Activated CD4-positive, alpha-beta T cell treated with anti-CD3 and anti-CD28 coated beads, Interleukin-2, amount 50 U/mL, for 16 hours (primary cell): ENCODE measurements around the gene PLXDC1.
"Not testable (repeated sequence)": the region's sequence is repeated elsewhere in the genome, so short reads cannot be mapped to it uniquely, and the experiment has no call there.

ENCODE experiments used
- DNase-seq: peaks from one replicate; pipeline ENCODE4 v3.0.0-alpha.2; 2020

Gene PLXDC1

GRCh38 chr17:39178536-39178935, 27.1 kb upstream of the PLXDC1 start:
- DNase-seq, result no peak

GRCh38 chr17:39177256-39177655, 25.8 kb upstream of the PLXDC1 start:
- no peak for DNase-seq

- DNase-seq, result no peak
Measured at GRCh38 chr17:39175695-39176093, 24.3 kb upstream of the PLXDC1 start.

DNA sequence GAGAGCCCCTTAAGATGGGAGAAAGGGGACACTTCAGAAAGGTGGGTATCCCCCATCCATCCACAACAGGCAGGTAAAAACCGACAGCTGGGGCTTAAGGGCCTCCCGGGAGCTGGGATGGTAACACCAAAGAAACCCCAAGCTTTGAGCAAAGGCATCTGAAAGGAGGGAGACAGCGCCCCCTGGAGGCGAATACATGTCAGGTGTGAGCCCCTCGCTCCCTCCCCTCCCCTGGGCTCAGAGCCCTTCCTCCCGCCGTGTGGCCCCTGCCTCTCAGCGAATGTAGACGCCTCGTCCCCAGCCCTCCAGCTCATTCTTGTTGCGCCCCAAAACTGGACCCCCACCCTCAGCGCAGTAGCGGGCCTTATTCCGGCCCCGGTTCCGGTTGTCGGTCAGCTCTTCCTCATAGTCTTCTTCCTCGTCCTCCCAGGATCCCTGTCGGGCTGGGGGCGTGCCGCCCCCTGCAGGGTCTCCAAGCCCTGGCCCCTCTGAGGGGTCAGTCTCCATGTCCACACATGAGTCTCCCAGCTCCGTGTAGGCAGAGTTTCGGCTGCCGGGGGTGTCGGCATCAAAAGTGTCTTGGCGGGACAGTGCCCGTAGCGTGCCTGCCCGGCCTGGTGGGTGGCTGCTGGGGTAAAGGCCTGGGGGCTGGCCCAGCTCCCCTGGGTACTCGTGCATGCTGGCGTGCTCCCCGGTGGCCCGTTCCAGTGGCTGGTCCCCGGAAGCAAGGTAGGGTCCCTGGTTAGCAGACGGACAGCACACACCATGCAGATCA, 23.7 kb upstream of the PLXDC1 start:
- peak; percentile 67 for DNase-seq

DNA sequence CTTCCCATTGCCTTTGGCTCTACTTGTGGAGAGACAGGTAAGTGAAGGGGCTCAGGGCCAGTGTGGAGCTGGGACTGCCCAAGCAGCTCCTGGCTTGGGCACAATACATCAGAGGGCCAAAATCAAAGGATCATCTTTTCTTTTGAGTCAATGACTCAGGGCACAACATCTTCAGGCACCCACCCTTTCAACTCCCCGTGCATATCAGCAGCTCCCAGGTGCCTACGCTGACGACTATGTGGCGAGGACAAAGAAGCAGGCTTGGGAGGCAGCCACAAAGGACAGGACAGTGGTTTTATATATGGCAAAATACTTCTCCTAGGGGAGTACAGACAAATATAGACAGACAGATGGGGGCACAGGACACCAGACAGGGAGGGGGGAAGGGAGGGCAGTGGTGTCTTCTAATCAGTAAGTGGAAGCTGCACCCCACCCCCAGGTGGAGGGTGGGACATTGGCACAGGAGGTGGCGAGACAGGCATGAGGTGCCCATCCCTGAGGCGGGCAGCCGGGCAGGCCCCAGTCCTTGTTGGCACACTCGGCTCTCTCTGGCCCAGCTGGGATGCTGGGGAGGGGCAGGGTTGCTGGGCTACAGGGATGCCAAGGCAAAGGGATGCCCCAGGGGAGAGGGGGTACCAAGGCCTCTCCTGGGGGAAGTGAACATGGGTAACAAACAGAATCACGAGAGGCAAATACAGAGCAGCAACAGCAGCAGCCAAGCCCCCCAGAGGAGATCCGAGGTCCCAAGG, 22.3 kb upstream of the PLXDC1 start:
- DNase-seq, result no peak

GRCh38 chr17:39173080-39173479, 21.6 kb upstream of the PLXDC1 start:
- no peak for DNase-seq

- no peak for DNase-seq
Measured at GRCh38 chr17:39171933-39172332, 20.5 kb upstream of the PLXDC1 start.

- DNase-seq, result no peak
Measured at GRCh38 chr17:39170558-39170957, 19.1 kb upstream of the PLXDC1 start.

- DNase-seq, result no peak
Measured at GRCh38 chr17:39170109-39170508, 18.7 kb upstream of the PLXDC1 start.

DNA sequence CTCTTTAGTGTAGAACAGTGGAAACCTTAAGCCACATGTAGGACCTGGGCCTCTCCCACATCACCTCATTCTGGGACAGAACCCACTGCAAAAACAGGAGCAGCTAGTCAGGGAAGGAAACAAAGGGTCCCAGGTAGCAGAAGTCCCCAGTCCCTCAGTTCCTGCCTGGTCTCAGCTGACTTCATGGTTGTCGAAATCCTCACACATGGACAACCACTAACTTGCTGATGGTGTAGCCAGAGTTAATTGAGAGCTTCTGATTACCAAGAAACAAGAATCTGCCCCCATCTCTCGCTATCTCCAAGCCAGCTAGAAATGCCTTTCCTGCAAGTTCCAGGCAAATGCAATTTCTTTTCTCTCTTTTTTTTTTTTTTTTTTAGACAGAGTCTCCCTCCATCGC, 18.1 kb upstream of the PLXDC1 start:
- DNase-seq, result no peak

GRCh38 chr17:39169101-39169500, 17.7 kb upstream of the PLXDC1 start:
- no peak for DNase-seq

DNA sequence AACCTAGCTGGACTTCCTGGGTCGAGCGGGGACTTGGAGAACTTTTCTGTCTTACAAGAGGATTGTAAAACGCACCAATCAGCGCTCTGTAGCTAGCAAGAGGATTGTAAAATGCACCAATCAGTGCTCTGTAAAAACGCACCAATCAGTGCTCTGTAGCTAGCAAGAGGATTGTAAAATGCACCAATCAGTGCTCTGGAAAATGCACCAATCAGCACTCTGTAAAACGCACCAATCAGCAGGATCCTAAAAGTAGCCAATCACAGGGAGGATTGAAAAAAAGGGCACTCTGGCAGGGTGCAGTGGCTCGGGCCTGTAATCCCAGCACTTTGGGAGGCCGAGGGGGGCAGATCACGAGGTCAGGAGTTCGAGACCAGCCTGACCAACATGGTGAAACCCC, 17.1 kb upstream of the PLXDC1 start:
- DNase-seq, result not testable (repeated sequence)

DNA sequence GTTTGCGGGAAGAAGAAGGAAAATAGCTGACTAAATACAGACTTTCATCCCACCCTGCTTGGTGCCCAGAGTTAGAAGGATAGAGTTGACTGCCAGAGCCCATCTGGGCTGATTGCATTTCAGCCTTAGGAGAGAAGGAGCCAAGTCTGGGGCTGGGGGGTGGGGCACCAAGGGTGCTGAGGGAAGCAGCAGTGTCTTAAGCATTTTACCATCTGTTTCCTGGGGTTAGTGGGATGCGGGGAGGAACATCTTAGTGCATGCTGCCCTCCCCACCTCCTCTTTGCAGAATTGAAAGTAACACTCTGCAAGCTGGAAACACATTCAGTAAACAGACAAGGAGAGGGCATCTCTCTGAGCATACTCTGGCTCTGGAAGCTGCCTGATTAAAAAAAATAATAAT, 16.0 kb upstream of the PLXDC1 start:
- no peak for DNase-seq

- DNase-seq, result no peak
Measured at GRCh38 chr17:39166437-39167335, 15.2 kb upstream of the PLXDC1 start.

DNA sequence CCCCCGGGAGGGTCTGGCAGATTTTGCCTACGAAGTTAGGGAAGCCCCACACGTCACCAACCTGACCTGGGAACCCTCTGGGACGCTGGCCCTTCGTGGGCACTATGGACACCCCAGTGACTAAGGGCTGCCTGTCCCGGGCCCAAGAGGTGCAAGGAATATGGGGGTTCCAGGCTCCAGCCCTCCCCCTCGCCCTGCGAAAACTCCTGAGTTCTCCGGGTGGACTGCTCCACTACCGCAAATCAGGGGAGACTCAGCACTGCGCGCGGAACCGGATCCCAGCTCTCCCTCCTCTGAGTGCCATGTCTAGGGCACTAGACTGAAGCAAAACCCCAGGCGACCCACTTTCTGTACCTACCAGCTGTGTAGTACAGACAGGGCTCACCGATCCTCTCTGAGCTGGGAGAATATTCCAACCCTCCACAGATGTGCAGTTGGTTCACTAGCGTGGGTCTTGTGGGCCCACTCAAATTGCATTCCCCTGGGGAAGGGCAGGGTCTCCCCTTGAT, 14.5 kb upstream of the PLXDC1 start, which contains the start of gene ARL5C:
Gene ARL5C (minus strand): TSS at position 321 of the 509 bp plus-strand sequence. CDS start 401 bp downstream, outside the sequence.
- no peak for DNase-seq

DNA sequence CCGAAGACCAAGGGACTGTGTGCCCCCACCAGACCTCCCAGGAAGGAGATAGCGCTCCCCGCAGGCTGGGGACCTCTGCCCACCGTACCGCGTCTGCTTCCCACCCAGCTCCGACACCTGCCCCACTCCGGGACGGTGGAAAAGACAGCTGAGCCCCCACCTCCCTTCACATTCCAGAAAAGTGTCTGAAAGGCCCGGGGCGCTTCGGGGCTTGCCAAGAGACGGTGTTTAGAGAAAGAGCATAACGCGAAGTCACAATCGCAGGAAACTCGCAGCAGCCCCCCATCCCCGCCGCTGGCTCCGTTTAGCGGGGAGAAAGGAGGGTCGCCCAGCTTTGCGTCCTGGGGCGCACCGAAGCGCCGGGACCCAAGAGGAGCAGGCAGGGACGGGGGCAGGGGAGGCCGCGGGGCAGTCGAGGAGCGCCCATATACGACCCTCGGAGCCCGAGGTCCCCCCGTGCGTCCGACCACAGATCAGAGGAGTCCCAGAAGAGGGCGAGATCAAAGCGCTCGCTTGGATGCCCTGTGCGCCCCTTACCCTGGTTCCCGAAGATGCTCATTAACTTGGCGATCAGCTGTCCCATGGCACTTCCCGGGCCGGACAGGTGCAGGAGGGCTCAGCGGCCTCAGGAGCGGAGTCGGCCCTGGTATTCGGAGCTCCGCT, 13.9 kb upstream of the PLXDC1 start:
- DNase-seq, result no peak

DNA sequence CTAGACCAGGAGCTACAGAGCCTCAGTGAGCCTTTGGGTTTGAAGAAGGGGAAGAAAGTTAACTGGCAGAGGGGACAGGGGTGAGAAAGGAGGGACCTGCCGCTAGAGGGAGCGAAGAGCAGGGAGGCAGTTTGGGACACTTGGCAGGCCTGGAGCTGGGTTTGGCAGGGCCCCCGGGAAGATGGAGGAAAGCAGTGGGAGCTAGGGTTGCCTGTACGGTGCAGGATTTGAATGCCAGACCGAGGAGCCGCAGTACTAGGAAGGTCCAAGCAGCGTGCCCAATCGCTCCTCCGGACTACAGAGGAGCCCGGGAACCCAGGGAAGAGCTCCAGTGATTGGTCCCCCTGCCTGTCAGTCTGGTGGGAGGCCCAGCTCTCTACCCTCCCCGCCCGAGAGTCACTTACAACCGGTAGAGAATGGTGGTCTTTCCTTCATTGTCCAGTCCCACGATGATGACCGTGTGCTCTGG, 13.3 kb upstream of the PLXDC1 start:
- DNase-seq, result peak; percentile 76

DNA sequence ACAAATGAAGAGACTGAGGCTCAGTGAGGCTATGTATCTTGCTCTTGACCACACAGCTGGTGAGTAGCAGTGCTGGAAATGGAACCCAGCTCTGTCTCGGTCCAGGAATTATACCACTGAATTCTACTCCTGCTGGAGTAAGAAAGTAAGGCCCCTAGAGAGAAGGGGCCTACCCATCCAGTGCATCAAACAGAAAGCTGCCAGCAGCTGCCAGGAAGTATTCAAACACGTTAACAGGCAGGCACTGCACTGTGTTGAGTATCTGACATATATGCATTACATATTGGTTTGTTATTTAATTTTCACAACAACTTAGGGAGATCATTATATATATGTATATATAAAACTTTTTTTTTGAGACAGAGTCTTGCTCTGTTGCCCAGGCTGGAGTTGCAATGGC, 10.5 kb upstream of the PLXDC1 start:
- no peak for DNase-seq

DNA sequence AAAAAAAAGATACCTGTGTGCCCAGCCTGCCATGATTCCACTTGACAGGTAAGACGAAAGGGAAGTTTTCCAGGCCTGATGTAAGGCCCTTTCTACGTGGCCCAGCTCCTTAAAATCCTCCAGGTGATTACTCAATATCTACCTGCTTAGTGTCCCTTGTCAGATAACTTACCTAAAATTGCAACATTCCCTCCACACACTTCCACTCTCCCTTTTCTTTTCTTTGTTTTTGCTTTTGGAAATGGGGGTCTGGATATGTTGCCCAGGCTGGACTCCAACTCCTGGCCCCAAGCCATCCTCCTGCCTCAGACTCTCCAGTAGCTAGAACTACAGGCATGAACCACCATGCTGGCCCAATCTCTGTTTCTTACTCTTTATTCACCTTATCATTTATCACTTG, 7.2 kb upstream of the PLXDC1 start:
- no peak for DNase-seq

GRCh38 chr17:39156491-39156890, 5.1 kb upstream of the PLXDC1 start:
- no peak for DNase-seq

- no peak for DNase-seq
Measured at GRCh38 chr17:39155654-39156053, 4.2 kb upstream of the PLXDC1 start.

GRCh38 chr17:39153599-39154051, 2.2 kb upstream of the PLXDC1 start:
- peak; percentile 91 for DNase-seq
